CD4-positive, alpha-beta memory T cell (primary cell): Measurements from ENCODE around the gene PLEKHA1. TPM values are rescaled to one million over a fixed set of nuclear protein-coding genes. Genes with fewer than 3 reads are reported as not detected.
A peak's percentile ranks its signal among the peaks of the same experiment; 100 is the strongest.

Experiments
- CTCF ChIA-PET: fragments of 350-600 bp; sonication (Branson Sonifier 250); formaldehyde crosslinking; loops from one replicate; lab custom pipeline; 2021; ENCODE audit warnings: inconsistent platforms; ENCODE audit not compliant: partially characterized antibody; lab: Charles Lee
- POLR2A ChIA-PET: fragments of 350-600 bp; sonication (Branson Sonifier 250); formaldehyde crosslinking; loops from one replicate; lab custom pipeline; 2021; ENCODE audit not compliant: partially characterized antibody; lab: Charles Lee
- DNase-seq, 5 donors: peaks; one replicate each; pipeline versions ENCODE4 v3.0.0 to v3.0.0-alpha.2; 2020 to 2022; ENCODE audit warnings: mixed read lengths in 1 of 5
- H3K27ac ChIP-seq: one replicate; pipeline ENCODE4 v1.7.0; 2013; ENCODE audit warnings: low read depth, low read length
- H3K27me3 ChIP-seq: 2 replicates; pipeline ENCODE4 v1.7.0; 2013; ENCODE audit warnings: mild to moderate bottlenecking, low read length, moderate library complexity; ENCODE audit not compliant: insufficient read depth
- H3K36me3 ChIP-seq: 2 replicates; pipeline ENCODE4 v1.7.0; 2013; ENCODE audit warnings: mild to moderate bottlenecking, low read length, moderate library complexity; ENCODE audit not compliant: insufficient read depth
- H3K4me1 ChIP-seq: 2 replicates; pipeline ENCODE4 v1.7.0; 2013; ENCODE audit warnings: mild to moderate bottlenecking, low read length, moderate library complexity; ENCODE audit not compliant: insufficient read depth
- H3K4me3 ChIP-seq, 2 donors: one replicate each; pipeline ENCODE4 v1.7.0; 2013; ENCODE audit warnings: low read length in 2 of 2, mild to moderate bottlenecking in 1 of 2
- H3K9me3 ChIP-seq, 2 donors: one replicate each; pipeline ENCODE4 v1.7.0; 2013; ENCODE audit warnings: low read length in 2 of 2, control low read depth in 1 of 2; ENCODE audit not compliant: control insufficient read depth in 1 of 2
- H3K27ac Mint-ChIP-seq, 7 donors: one replicate each; pipeline ENCODE4 v1.8.0; 2020 to 2021; ENCODE audit warnings: mixed read lengths in 7 of 7, mild to moderate bottlenecking in 6 of 7, inconsistent platforms in 3 of 7, moderate library complexity in 3 of 7
- H3K27me3 Mint-ChIP-seq, 2 donors: one replicate each; pipeline ENCODE4 v1.8.0; 2020 to 2021; ENCODE audit warnings: mixed read lengths in 2 of 2
- H3K36me3 Mint-ChIP-seq, 2 donors: one replicate each; pipeline ENCODE4 v1.8.0; 2020 to 2021; ENCODE audit warnings: mixed read lengths in 2 of 2, inconsistent platforms in 1 of 2, mild to moderate bottlenecking in 1 of 2
- H3K4me1 Mint-ChIP-seq, 4 donors: one replicate each; pipeline ENCODE4 v1.8.0; 2020 to 2021; ENCODE audit warnings: mixed read lengths in 4 of 4, mild to moderate bottlenecking in 1 of 4
- H3K4me3 Mint-ChIP-seq, 8 donors: one replicate each; pipeline ENCODE4 v1.8.0; 2020 to 2021; ENCODE audit warnings: mixed read lengths in 8 of 8, mild to moderate bottlenecking in 7 of 8, moderate library complexity in 6 of 8, inconsistent platforms in 3 of 8
- H3K9me3 Mint-ChIP-seq, 8 donors: one replicate each; pipeline ENCODE4 v1.8.0; 2020 to 2021; ENCODE audit warnings: mixed read lengths in 8 of 8, mild to moderate bottlenecking in 5 of 8, inconsistent platforms in 3 of 8, moderate library complexity in 1 of 8
- intact Hi-C: fragments of 100-400 bp; cut with micrococcal nuclease; formaldehyde crosslinking; loops from one replicate; pipeline ENCODE4 v1.15.1; 2023
- polyA plus RNA-seq, 2 donors: library from polyadenylated mRNA; unstranded; fragments of 300-500 nt; fragmentation: Illumina TruSeq; gene quantifications; one replicate each; pipeline ENCODE4 v1.2.3, GENCODE V29; 2021
- total RNA-seq, 2 experiments: library from RNA; stranded (reverse); gene quantifications; one replicate each; pipeline ENCODE4 v1.2.3, GENCODE V29; 2021

Gene PLEKHA1
- total and polyA plus RNA-seq, 4 experiments from 2014 or later: 62.9 to 92.9 (median 80.1) TPM

- no peak overlapping the region for H3K27ac ChIP-seq
- POLR2A ChIA-PET: no interaction called here
- Mint-ChIP-seq H3K27me3 (peaks cover 20 to 29% of the 10 kb centered on the region in 2 donors), H3K9me3 (peaks cover 0 to 2% (median 0%) of the 10 kb centered on the region in 8 donors), H3K27ac (no peak overlapping the region), H3K4me1 (peaks cover 0 to 11% (median 6%) of the 10 kb centered on the region in 4 donors), H3K36me3 (no peaks in the 10 kb centered on the region), H3K4me3 (no peak overlapping the region)
- no peaks in the 10 kb centered on the region for H3K36me3 ChIP-seq
- H3K9me3 ChIP-seq: no peaks in the 10 kb centered on the region
- no peak overlapping the region for H3K4me3 ChIP-seq
- intact Hi-C loops: no loop called here
- CTCF ChIA-PET: interaction anchor here (1.2 kb wide), 1 partner anchor 111 kb away, joined by 5 read pairs; no protein-coding TSS in a partner anchor
- peaks cover 7% of the 10 kb centered on the region for H3K4me1 ChIP-seq
- DNase-seq: no peak
- peaks cover 29% of the 10 kb centered on the region for H3K27me3 ChIP-seq
These were observed 81.0 kb downstream of the PLEKHA1 start for GRCh38 chr10:122455376-122456079.

- Mint-ChIP-seq H3K36me3 (peaks cover 0 to 4% of the 10 kb centered on the region in 2 donors), H3K4me1 (peaks cover 9 to 22% (median 16%) of the 10 kb centered on the region in 4 donors), H3K4me3 (no peak overlapping the region), H3K27me3 (peaks cover 18 to 33% of the 10 kb centered on the region in 2 donors), H3K27ac (no peak overlapping the region), H3K9me3 (no peaks in the 10 kb centered on the region)
- peaks cover 32% of the 10 kb centered on the region for H3K27me3 ChIP-seq
- H3K9me3 ChIP-seq: no peaks in the 10 kb centered on the region
- CTCF ChIA-PET: interaction anchor here (0.5 to 1.6 kb wide), 3 partner anchors 23 to 107 kb away, joined by 3 read pairs; no protein-coding TSS in a partner anchor
- H3K36me3 ChIP-seq: no peaks in the 10 kb centered on the region
- H3K27ac ChIP-seq: no peak overlapping the region
- intact Hi-C loops: no loop called here
- H3K4me3 ChIP-seq: no peak overlapping the region
- peaks cover 23% of the 10 kb centered on the region for H3K4me1 ChIP-seq
- POLR2A ChIA-PET: no interaction called here
- no peak for DNase-seq
These were observed 83.4 kb downstream of the PLEKHA1 start for GRCh38 chr10:122457934-122458333.

GRCh38 chr10:122458693-122459092 is 84.2 kb downstream of the PLEKHA1 start:
- no peaks in the 10 kb centered on the region for H3K9me3 Mint-ChIP-seq
- Histone ChIP-seq H3K27ac (no peak overlapping the region), H3K27me3 (peaks cover 32% of the 10 kb centered on the region), H3K4me1 (peaks cover 25% of the 10 kb centered on the region), H3K9me3 (no peaks in the 10 kb centered on the region), H3K4me3 (no peak overlapping the region), H3K36me3 (no peaks in the 10 kb centered on the region)
- POLR2A ChIA-PET: no interaction called here
- intact Hi-C loops: no loop called here
- no peak overlapping the region for H3K4me3 Mint-ChIP-seq
- H3K4me1 Mint-ChIP-seq: peaks cover 10 to 28% (median 20%) of the 10 kb centered on the region in 4 donors
- peaks cover 0 to 4% of the 10 kb centered on the region in 2 donors for H3K36me3 Mint-ChIP-seq
- H3K27ac Mint-ChIP-seq: no peak overlapping the region
- DNase-seq: no peak
- peaks cover 22 to 40% of the 10 kb centered on the region in 2 donors for H3K27me3 Mint-ChIP-seq
- CTCF ChIA-PET: no interaction called here

DNA sequence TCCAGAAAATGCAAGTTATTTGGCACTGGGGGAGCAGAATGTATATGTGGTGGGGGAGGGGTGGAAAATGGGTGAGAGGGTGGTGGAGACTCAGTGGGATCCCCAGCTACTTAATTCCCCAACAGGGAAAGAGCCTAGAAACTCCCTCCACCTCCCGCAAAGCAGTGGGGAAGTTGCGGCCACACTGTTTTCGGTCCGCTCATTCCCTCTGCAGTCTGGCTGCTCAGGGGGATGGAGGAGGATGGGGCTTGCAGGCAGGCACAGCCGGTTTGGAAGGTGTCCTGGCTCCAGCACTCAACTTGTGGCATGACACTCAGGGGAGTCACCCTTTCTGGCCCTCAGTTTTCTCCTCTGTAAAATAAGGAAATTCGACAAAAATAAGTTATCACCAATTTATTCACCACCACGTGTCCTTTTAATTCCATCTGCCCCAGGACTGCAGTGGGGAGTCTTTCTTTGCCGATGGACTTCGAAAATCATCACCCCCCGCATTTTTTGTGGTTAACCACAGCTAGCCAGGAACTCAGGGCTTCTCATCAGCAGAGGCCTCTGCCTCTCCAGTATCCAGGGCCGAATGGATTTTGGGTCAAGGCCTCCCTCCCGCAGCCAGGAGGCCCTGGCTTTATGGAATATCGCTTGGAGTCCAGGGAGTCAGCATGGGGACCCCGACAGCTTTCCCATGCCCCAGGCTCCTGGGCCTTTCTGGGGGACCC is 85.2 kb downstream of the PLEKHA1 start:
- ChIA-PET POLR2A (no interaction called here), CTCF (no interaction called here)
- Mint-ChIP-seq H3K36me3 (peaks cover 0 to 4% of the 10 kb centered on the region in 2 donors), H3K9me3 (no peaks in the 10 kb centered on the region), H3K27me3 (peaks cover 23 to 40% of the 10 kb centered on the region in 2 donors), H3K27ac (no peak overlapping the region), H3K4me1 (peaks cover 10 to 32% (median 20%) of the 10 kb centered on the region in 4 donors), H3K4me3 (peak overlapping the region in 6 of 8 donors; percentile 27 to 64 (median 40))
- no peak overlapping the region for H3K27ac ChIP-seq
- H3K4me3 ChIP-seq: no peak overlapping the region
- DNase-seq: no peak
- H3K36me3 ChIP-seq: no peaks in the 10 kb centered on the region
- H3K27me3 ChIP-seq: peaks cover 28% of the 10 kb centered on the region
- H3K9me3 ChIP-seq: no peaks in the 10 kb centered on the region
- peaks cover 25% of the 10 kb centered on the region for H3K4me1 ChIP-seq
- intact Hi-C loops: loop anchor here (5.0 kb wide), 1 partner anchor 58 kb away; no protein-coding TSS in a partner anchor

DNA sequence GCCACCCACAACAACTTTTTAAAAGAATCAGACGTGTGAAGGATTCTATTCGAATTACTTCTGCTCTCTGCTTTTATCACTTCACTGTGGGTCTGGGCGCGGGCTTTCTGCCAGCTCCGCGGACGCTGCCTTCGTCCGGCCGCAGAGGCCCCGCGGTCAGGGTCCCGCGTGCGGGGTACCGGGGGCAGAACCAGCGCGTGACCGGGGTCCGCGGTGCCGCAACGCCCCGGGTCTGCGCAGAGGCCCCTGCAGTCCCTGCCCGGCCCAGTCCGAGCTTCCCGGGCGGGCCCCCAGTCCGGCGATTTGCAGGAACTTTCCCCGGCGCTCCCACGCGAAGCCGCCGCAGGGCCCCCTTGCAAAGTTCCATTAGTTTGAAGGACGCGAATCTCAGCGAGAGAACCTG is 86.4 kb downstream of the PLEKHA1 start:
- Mint-ChIP-seq H3K27ac (no peak overlapping the region), H3K27me3 (peaks cover 27 to 37% of the 10 kb centered on the region in 2 donors), H3K4me1 (peaks cover 10 to 35% (median 20%) of the 10 kb centered on the region in 4 donors), H3K36me3 (peaks cover 0 to 4% of the 10 kb centered on the region in 2 donors), H3K4me3 (peak overlapping the region; percentile 27 to 82 (median 70)), H3K9me3 (no peaks in the 10 kb centered on the region)
- peak overlapping the region; percentile 22 to 41 for H3K4me3 ChIP-seq
- ChIA-PET CTCF (no interaction called here), POLR2A (no interaction called here)
- peaks cover 25% of the 10 kb centered on the region for H3K4me1 ChIP-seq
- no peaks in the 10 kb centered on the region for H3K9me3 ChIP-seq
- H3K27ac ChIP-seq: no peak overlapping the region
- peaks cover 28% of the 10 kb centered on the region for H3K27me3 ChIP-seq
- intact Hi-C loops: loop anchor here (5.0 kb wide), 1 partner anchor 56 kb away; no protein-coding TSS in a partner anchor
- no peaks in the 10 kb centered on the region for H3K36me3 ChIP-seq
- no peak for DNase-seq

GRCh38 chr10:122461367-122461728 is 86.8 kb downstream of the PLEKHA1 start, which contains the start of gene HTRA1:
TSS of gene HTRA1 (plus strand) at chr10:122461553. CDS start at chr10:122461653, 100 bp downstream.
- Histone ChIP-seq H3K4me3 (peak within 1 kb of the TSS; percentile 22 to 41), H3K36me3 (no peaks in the 10 kb centered on the region), H3K27me3 (peaks cover 28% of the 10 kb centered on the region), H3K4me1 (peaks cover 25% of the 10 kb centered on the region), H3K9me3 (no peaks in the 10 kb centered on the region), H3K27ac (no peak within 1 kb of the TSS)
- H3K4me1 Mint-ChIP-seq: peaks cover 10 to 35% (median 20%) of the 10 kb centered on the region in 4 donors
- intact Hi-C loops: loop anchor here (5.0 kb wide), 1 partner anchor 56 kb away; no protein-coding TSS in a partner anchor
- H3K36me3 Mint-ChIP-seq: peaks cover 0 to 4% of the 10 kb centered on the region in 2 donors
- peaks cover 27 to 37% of the 10 kb centered on the region in 2 donors for H3K27me3 Mint-ChIP-seq
- ChIA-PET CTCF (no interaction called here), POLR2A (no interaction called here)
- H3K4me3 Mint-ChIP-seq: peak within 1 kb of the TSS; percentile 82 to 89 (median 87)
- H3K27ac Mint-ChIP-seq: peak within 1 kb of the TSS in 1 of 7 donors; percentile 73
- no peak for DNase-seq
- no peaks in the 10 kb centered on the region for H3K9me3 Mint-ChIP-seq
